HG03571 (cell line): ENCODE data around the gene UBAC2.

Source experiments
- ATAC-seq: cut with Tn5 transposase; IDR thresholded peaks from one replicate; pipeline ENCODE4 v1.9.1; 2021; ENCODE audit not compliant: unreplicated experiment

Gene UBAC2

DNA sequence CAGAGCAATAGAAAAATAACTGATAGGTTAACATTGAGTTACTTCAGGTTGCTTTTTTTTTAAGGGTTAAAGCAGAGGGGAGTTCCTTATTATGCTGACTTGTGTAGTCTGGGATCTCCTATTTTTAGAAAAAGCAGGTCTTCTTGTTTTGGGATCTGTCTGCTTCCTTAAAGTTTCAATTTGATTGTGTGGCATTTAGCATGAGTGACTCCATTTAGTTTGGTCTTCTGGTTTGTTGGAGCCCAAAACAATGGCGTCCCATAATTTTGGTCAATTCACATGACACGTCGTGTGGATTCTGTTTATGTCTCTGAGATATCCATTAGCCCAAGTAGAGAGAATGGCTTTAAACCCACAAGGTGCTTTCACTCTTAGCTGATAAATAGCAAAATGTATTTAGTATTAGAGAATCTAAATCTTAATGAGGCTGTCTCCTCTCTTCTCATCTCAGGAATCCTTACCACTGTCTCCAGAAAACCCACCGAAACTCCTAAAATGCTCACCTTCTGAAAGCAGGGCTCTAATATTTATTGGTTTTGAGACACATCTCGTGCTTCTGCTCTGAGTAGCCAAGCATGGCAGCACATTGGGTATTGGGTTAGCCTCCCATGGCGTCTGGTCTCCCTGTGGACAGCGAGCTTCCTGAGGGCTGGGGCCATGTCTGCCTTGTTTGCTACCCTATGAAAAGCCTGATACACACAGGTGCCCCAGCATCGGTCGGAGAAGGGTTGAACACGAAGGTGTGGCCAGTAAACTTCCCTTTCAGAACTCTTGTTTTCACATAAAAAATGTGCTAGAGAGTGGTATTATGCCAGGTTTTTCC lies 173.7 kb downstream of the UBAC2 start:
- ATAC-seq: peak; percentile 26

DNA sequence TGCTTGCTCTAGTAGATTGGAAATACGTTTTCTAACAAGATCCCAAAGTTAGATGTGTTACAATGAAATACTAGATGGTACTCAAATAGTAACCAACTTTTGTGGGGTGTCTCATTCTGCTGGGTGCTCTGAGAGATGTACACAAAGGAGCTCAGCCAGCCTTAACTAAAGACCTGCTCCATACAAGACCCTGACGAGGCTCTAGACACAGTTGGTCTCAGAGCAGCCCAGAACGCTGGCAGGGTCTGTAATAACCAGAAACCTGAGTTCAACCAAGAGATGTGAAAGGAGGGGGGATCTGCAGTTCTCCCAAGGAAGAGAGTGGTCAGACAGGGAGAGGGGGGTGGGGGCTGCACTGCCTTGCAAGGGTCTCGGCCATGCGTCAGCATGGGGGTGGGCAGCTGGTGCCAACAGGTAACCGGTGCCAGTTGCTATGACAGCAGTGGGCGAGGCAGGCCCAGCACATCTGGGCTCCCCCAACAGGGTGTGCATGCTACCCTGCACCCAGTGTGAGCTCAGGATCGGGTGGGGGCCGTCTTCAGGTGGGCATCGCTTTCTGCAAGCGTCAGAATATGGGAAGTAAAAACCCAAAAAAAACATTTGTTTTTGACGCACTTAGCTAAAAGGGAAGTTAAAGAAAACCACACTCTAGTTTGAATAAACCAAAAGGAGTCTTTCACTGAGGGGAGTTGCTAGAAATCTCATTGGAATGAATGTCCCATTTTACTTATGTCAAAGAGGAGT lies 174.5 kb downstream of the UBAC2 start:
- ATAC-seq: peak; percentile 46

DNA sequence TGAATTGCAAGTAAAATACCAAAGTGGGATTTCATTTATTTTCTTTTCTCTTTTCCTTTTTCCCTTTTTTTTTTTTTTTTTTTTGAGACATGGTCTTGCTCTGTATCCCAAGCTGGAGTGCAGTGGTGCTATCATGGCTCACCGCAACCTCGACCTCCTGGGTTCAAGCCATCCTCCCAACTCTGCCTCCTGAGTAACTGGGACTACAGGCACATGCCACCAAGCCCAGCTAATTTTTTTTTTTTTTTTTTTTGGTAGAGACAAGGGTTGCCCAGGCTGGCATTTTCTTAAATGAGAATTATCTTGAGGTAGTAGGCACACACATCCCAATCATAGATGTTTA lies 175.1 kb downstream of the UBAC2 start:
- ATAC-seq: peak; percentile 1

DNA sequence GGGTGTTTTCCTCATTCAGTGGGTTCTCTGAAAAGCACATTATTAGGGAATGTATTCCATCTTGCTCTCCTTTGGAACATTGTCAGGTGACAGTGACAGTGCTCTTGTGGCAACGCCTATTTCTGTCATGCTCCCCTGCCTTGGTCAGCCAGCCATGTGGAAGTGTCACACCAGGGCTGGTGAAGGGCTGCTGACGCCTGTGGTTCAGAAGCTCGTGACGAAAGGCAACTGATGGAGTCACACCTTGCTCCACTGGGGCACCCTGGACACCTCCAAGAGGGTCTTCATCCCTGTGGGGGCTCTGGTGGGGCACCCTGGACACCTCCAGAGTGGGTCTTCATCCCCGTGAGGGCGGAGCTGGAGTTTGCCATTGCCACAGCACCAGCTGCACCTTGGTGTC lies 175.5 kb downstream of the UBAC2 start:
- ATAC-seq: peak; percentile 61

DNA sequence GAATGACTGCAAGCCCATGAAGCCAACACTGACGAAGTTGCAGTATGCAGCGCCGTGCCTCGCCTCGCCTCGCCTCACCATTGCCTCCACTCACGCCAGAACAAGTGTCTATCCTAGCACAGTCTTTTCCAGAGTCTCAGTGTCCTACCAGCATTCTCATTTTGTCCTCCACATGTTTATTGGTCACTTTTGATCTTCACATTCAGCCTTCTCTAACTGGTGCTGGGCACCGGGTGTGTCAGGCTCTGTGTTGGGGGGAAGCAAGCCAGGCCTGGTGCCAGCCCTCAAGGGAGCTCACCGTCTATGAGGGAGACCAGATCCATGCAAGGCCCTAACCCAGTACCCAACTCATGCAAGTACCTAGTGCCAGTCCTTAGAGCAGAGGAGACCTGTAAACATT lies 176.3 kb downstream of the UBAC2 start:
- no peak for ATAC-seq

DNA sequence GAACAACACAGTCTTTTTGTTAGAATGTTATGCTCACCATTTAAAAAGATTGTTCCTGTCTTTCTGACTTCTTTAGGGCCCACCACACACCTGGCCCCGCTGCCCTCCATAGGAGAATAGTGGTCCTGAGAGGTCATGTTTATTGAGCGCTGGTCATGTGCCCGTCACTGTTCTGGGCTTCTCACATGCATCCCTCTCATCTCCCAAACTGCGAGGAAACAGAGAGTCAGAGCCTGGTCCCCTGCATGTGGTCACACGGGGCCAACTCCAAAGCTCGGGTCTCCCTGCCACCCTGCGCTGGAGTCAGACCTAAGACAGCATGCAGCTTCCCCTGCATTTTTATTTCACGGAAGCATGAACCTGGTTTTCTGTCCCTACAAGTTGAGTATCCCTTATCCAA lies 177.0 kb downstream of the UBAC2 start:
- no peak for ATAC-seq

DNA sequence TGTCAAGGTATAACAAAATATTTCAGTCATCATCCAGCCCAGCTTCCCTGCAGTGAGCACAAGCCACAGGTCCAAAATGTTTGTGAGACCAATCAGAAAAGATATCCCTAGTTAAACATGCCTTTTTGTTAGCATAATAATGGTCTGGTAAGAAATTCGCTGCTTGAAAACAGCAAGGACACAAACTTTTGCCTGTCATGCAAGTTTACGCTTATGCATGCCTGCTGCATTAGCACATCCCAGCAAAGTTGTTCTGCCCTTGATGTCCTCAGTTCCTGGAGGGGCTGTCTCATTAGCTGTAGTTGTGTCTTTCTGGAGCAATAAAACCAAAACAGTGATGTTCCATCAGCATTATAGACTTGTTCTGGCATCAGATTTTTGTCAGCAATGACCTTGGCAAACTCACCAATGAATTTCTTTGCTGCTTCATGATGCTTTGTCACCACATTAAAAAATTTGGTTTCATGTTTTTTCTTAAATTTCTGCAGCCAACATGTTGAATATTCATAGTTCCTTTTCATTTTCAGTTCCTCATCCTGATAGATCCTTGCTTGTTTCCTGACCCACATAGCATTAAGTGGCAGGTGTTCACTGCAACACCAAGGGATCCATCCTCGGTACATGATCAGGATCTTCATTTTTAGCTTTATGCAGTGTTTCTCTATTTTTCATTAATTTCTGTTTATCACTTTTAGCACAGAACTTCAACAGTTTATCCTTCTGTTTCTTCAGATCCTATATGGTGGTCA lies 178.5 kb downstream of the UBAC2 start:
- ATAC-seq: no peak

DNA sequence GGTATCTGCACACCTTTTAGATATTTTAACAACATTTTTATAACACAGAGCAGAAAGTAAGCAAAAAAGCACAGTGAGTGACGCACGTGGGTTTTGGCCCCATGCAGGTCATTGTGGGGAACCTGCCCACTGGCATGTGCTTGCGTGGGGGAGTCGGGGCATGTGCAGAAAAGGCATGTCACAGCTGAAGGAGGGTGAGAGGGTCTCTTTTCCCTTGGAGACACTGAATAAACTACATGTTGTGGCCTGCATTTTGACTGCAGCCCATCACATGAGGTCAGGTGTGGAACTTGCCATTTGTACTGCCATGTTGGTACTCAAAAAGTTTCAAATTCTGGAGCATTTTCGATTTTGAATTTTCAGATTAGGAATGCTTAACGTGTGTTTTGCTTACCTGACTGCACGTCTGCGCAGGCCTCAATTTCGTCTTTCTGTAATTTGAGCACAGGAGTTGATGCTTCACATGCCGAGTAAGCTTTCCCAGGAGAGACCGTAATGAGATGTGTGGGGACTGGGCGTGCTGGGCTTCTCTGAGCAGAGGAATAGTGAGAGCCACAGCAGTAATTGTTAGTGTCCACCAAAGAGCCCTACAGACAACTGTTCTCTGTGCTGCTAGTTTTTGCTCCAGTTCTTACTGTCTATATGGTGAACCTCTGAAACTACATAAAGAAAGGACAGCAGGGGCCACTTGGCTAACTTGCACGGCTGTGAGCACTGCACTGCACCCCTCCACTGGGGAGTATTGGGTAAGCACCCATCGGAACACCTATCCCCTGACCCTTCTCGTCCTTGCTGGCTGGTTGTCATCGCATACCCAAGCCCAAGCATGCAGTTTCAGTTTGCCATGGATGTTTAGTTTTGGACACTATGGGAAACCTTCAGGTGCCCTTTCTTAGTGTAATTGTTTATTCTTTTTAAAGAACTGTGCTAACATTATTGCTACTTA lies 179.5 kb downstream of the UBAC2 start:
- ATAC-seq: no peak

DNA sequence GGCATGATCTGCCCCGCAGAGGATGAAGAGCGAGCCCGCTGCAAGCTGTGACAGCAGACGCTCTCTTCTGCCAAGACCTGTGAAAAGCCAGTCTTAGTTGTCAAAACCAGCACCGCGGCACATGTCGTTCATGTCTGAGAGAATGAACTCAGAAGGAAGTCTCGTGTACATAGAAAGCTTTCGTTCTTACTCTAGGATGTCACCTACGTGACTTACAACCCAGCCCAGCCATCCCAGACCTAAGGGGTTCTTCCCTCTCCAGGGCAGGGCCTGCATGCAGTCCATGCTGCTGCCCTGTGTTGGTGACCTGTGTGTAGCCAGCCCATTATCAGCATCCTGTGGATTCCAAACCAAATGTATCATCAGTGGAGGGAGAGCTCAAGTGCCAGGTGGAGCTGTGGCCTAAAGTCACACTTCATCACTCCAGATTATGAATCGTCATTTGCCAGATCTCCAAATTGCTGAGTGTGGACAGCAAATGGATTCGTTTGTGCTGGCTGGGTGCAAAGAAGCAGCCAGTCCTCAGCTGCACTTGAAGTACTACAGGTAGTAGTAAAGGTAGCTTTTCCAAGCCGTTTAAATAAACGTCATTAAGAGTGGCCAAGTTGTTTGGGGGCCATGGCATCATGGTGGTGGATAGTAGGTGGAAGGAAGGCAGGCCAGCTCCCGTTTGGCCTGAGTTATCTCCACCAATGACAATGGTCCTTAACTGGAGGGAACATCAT lies 180.4 kb downstream of the UBAC2 start:
- peak; percentile 65 for ATAC-seq

DNA sequence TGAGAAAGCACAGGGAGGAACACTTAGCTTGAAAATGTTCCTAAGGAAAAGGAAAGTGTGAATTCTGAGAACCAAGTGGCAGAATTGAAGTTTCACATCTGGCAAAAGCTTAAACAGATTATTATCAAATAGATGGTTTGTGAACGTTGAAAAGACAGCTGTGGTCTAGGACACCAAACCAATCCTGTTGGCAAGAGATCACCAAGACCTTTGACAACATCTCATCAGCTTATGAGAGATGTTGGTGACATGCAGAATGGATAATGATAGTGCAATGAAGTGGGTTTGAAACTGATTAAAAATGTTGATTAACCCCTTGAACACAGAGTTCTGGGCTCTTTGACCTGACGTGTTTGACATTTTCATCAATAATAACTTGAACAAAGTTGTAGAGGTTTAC lies 181.1 kb downstream of the UBAC2 start:
- ATAC-seq: no peak

DNA sequence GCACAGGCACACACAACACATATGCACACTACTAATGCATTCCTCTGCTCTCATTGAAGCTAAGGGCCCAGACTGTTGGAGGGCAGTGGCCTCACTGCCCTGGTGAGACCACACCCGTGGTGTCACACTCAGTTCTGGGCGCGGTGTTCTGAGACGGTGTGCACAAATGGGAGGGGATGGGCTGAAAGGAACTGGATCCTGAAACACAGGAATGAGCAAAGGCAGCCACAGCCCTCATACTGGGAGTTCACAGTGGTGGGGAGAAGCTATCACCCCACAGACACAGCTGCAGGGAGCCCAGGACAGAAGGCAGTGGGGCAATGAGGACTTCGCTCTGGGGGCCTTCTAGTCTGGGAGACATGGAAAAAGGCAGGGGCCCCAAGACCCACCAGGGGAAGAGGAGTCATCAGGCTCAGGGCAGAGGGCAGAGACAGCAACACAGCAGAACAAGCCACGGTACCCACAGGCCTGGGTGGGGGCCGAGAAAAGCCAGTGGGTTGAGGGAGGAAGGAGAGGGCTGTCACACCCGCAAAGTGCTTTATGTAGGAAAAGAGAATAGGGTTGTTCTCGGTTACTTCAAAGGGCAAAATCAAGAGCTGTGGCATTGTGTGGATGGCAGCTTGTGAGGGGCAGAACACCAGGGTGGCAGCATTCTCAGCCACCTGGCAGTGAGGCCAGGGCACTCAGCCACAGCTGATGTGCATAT lies 181.9 kb downstream of the UBAC2 start:
- no peak for ATAC-seq

DNA sequence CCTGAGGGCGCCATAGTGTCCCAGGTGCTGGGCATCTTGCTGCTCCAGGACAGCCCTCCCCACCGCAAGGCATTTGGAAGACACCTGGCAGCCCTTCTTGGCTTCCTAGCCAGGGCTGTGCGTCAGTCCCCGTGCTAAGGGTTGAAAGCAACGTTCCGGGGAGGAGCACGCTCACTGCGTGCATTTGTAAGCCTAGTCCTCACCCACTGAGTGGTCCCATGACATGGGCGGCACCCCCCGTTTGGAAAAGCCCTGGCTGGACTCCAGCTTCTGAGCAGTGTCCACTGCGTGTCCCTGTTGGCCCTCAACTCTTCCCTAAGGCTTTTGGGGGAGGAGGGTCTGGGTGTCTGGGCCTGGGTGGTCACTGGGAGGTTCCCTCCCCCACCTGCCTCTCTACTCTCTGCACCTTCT lies 182.9 kb downstream of the UBAC2 start:
- no peak for ATAC-seq

DNA sequence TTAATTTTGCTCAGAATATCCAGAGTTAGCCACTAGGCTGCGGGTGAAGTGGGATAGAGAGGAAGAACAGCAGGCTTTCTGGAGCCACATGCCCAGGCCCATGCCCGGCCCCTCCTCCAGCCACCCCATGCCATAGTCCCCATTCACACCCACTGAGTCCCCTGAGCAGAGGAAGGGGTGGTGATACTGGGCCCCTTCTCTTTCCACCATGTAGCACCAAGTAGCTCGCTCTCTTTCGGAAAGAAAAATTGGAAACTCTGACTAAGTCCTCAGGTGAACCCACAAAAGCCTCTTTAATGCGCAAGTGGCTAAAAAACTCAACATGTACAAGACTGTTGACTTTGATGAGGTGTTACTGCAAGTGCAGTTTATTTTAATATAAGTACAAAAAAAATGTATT lies 183.3 kb downstream of the UBAC2 start:
- ATAC-seq: no peak

DNA sequence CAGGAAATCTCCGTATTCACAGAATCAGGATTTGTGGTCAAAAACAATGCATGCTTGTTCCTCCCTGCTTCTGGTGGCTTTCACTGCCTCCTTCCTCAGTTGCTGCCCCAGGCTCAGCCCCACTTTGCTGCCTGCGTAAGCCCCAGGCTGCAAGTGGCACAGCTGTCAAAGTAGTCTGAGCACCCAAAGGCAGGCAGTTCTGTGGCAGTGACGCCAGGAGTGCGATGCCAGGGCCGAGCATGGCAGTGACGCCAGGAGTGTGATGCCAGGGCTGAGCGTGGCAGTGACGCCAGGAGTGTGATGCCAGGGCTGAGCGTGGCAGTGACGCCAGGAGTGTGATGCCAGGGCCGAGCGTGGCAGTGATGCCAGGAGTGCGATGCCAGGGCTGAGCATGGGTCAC lies 183.8 kb downstream of the UBAC2 start:
- no peak for ATAC-seq

DNA sequence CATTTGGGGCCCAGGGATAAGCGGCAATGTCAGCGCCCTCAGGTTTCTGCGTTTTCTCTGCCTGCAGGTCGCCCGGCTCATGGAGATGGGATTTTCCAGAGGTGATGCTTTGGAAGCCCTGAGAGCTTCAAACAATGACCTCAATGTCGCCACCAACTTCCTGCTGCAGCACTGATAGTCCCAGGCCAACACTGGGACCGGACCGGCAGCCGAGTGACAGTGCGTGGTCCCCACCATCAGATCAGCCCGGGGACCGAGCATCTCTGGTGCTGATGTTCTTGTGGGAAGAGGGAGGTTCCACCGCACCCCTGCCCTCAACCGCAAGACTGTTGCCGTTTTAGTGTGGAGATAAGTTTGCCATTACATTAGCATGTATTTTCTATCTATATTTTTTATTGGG lies 184.5 kb downstream of the UBAC2 start:
- no peak for ATAC-seq

DNA sequence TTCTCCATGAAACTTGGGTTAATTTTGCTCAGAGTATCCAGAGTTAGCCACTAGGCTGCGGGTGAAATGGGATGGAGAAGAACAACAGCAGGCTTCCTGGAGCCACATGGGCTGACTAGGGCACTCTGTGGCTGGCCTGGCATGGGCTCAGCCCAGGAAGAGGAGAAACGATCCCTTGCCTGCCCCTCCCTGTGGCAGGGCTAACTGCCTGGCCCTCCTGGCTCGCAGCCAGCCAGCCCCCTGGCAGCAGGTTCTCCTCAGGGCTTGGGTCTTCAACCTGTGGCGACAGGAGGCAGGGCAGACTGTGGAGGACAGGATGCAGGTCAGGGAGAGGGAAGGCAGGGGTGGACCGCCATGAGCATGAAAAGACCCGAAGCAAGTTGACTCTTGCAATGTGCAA lies 185.3 kb downstream of the UBAC2 start:
- no peak for ATAC-seq

DNA sequence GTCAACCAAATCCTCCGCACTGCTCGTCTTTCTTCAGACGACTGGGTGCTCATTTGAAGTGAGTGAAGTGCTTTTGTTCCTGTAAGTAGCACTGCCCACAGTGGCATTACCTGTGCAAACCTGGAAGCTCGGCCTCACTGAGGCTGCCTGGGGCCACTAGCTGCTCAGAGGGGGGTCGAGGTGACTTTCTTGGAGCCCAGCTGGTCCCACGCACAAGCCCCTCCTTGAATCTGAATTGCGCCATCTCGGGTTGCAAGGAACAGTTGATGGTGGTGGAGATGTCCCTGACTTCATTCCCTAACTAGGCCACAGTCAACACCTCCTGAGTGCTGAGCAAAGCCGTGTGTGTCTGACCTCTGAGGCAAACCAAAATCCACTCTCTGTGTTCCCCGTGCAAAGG lies 185.8 kb downstream of the UBAC2 start:
- ATAC-seq: no peak

DNA sequence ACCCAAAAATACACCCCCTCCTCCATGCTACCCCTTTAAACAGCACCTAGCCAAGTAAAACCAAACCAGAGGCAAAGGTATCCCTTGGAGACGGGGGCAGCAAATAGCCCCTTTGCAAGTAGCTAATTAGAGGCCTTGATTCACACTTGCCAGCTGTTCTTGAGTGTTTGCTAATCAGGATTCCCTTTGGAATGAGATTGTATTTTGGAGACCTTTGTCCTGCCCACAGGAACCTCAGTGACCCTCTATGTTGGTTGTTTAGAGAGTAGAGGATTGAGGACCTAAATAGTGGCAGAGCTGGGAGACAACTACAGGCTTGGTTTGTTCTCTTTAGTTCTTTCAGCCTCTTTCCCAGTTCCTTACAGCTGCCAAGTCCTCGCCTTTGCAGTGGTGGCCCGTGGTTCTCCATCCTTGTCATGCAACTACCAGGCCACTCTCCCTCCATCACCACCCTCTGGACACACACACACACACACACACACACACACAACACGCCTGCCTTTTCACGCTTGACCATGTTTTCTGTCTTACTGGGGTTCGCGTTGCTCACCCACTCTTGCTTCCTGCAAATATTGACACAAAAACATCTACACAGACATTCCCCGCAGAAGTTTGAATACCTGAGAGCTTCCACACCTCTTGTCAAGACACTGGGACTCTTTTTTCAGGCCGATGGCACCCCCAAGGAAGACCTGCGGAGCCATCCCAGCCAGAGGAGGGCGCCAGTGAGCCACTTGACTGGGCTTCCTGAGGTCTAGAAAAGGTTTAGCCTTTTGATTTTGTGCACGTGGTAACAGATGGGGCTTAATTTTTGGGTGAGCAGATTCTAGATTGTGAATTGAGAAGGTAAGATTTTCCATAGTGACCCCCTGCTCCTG lies 186.5 kb downstream of the UBAC2 start:
- ATAC-seq: no peak
